Dermis blood vessel endothelial cell (primary cell): ENCODE measurements around the gene STRBP. TPM values are rescaled to one million over a fixed set of nuclear protein-coding genes. Genes with fewer than 3 reads are reported as not detected.
"Not testable (repeated sequence)": the region's sequence is repeated elsewhere in the genome, so short reads cannot be mapped to it uniquely, and the experiment has no call there.

Experiments used
- DNase-seq: peaks from one replicate; pipeline ENCODE4 v3.0.0; 2010
- total RNA-seq: library from RNA; depleted of rRNA; stranded (reverse); fragments of >200 nt; gene quantifications from 2 replicates; pipeline ENCODE4 v1.2.3, GENCODE V29; 2014

The STRBP gene
- total RNA-seq, 1 donor from 2014 or later: 11.4 TPM

DNA sequence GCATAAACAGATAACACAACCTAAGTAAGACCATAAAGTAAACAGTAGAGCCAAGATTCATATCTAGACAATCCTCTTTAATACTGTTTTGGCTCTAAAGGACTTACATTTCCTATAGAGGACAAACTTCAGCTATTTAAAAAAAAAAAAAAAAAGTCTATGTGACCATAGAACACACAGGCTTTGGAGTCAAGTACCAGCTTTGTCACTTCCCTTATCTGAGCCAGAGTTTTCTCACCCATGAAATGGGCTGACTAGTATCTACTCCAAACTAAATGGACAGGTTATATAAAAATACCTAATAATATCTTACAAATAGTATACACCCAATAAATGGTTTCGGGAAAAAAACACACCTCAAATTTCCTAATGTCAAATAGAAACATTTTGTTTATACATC is 81.3 kb downstream of the STRBP start:
- no peak for DNase-seq

- DNase-seq: not testable (repeated sequence)
Observed at GRCh38 chr9:123186029-123186428, 82.4 kb downstream of the STRBP start.

DNA sequence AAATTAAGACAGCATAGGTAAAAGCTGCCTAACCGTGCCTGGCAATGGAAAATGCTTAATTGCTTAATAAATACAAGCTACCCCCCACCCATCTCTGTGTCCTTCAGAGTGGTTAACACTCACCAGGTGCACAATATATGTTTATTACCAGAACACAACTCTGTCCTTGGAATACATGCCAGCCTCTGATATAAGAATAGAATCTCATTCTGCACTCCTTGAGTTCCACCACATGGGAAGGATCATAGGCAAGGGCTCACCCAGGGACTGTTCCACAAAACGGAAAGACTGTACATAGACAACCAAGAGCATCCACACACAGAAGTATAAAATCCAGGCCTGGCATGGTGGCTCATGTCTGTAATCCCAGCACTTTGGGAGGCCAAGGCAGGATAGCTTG is 91.4 kb downstream of the STRBP start:
- no peak for DNase-seq

GRCh38 chr9:123175854-123176629 is 92.3 kb downstream of the STRBP start:
- peak; percentile 27 for DNase-seq

DNA sequence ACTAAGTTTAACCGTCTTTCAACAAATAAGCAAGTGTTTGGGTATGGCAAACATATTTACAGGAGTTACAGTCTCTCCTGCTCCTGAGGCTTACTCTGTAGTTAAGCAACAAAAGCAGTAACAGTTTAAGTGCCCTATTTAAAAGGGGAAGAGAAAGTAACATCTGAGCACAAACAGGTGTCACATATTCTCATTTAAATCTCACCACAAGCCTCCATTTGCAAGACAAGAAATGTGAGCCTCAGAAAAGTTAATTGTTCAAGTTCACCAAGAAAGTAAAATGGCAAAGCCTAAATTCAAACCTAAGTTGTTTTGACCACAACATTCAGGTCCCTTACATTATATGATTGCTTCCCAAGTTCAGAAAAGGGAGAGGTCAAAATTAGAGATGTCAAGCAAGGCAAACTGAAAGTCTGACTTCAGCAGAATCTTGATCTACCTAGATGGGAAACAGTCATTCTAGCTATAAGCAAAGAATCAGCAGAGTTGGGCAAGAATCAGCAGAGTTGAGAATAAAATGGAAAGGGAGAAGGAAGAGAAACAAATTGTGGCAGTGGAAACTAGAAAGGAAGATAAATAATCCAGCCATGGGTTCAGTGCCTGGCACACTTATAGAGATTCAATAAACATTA is 93.4 kb downstream of the STRBP start:
- no peak for DNase-seq

DNA sequence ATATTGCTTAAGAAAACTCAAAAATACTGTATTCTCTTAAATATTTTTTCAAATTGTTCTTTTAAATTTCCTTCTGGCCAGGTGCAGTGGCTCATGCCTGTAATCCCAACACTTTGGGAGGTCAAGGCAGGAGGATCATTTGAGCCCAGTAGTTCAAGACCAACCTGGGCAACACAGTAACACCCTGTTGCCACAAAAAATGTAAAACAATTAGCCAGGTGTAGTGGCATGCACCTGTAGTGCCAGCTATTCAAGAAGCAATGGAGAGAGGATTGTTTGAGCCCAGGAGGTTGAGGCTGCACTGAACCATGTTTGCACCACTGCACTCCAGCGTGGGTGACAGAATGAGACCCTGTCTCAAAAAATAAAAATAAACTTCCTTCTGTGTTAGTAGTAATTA is 94.3 kb downstream of the STRBP start:
- no peak for DNase-seq

- no peak for DNase-seq
Observed at GRCh38 chr9:123169926-123170325, 98.5 kb downstream of the STRBP start.

- DNase-seq: no peak
Observed at GRCh38 chr9:123168586-123168985, 99.8 kb downstream of the STRBP start.

- DNase-seq: no peak
Observed at GRCh38 chr9:123167474-123167873, 100.9 kb downstream of the STRBP start.

DNA sequence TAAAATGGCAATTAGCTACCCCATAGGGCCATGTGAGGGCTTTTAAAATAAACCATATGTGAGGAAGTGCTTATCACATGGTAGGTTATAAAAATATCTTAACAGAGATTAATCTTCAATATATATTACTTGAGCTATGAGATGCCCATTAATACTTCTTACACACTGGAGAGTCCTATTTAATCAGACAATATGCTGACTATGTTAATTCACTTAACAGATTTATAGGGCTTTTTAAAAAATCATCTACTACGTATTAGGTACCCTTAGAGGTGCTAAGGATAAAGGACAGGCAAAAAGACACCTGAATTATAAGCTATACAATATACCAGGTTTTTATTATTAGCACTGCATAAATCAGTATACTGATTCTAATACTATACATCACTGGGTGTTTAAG is 102.6 kb downstream of the STRBP start:
- no peak for DNase-seq

DNA sequence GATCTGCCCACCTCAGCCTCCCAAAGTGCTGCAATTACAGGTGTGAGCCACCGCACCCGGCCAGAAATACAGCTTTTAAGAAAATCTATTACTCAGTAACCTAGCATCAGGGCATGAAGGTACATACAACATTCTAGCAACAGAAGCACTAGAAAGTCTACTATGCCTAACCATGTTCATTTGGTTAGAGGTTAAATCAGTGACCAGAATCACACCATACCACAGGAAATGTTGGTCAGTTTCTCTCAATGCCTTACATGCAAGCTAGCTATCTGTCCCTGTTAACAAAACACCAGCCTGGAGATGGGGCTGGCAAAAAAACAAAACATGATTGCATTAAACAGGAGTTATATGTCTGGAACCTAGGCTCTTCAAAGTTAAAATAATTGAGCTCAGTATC is 104.1 kb downstream of the STRBP start:
- DNase-seq: no peak

DNA sequence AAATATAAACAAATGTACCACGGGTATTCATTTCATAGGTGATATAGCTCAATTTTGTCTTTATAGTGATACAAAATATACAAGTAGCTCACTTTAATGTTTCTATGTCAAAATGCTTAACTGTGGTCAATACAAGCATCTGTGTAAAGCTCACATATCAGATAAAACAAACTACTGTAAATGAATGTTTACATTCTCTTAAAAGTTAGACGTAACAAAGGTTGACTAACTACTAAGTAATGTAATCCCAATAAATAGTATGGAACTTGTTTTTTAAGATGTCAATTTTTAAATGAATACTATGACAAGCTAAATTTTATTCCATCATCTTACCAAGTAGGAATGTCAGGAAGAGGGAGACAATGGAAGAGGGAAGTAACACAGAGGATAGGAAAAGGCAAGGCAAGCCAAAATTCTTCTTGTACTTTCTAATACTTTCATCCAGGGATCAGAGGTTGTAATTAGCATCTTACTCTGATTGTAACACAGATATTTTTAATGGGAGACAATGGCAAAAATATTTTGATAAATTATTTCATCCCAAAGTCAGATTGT is 105.5 kb downstream of the STRBP start:
- peak; percentile 67 for DNase-seq

GRCh38 chr9:123162360-123162759 is 106.0 kb downstream of the STRBP start:
- DNase-seq: no peak

- peak; percentile 50 for DNase-seq
Observed at GRCh38 chr9:123157221-123157620, 111.2 kb downstream of the STRBP start.

DNA sequence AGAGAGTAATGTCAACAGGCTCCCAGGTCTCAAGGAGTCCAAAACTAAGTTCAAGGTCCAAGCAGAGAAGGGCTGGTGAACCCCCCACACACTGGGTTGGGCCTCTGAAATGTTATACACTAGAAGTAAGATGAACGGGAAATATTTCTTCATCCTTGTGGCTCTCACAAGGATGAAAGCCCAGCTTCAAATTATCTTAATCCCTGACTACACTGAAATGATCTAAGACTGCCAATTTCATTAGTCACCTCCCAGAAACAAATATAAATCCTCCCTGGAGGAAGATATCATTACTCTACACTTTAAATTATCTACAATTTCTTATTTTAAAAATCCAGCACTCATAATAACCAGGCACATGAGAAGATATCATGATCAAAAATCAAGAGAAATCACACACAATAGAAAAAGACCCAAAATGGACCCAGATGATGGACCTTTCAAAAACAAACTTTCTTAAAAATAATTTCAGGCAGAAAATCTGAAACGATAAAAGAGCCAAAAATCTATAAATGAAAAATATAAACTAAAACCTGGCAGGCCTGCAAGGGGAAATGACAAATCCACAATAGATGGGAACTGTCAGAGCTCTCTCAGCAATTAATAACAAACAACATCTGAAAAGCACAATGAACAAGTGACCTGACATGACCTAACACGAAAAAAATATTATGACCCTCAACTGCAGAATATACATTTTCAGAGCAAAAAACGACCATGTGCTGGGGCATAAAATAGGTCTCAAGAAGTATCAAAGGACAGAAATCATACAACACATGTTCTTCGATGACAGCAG is 117.5 kb downstream of the STRBP start:
- peak; percentile 83 for DNase-seq

- DNase-seq: no peak
Observed at GRCh38 chr9:123149067-123149466, 119.3 kb downstream of the STRBP start.

GRCh38 chr9:123138163-123138562 is 130.2 kb downstream of the STRBP start:
- no peak for DNase-seq

DNA sequence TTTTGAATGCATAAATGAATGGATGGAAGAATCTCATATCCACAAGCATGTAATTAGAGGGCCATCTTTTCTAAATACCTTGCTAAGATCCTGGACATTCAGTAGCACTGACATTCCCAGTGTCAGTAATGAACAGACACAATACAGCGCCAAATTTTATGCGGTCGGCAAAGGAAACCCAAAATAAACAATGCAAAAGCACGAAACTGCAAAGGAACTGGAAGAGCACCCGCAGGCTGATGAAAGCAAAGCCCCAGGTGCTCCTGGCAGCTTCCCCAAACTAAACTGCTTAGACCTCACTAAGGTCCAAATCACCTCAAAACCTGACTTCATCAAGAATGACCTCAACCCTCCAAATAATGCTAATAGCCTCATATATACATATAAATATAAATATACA is 133.0 kb downstream of the STRBP start:
- no peak for DNase-seq

DNA sequence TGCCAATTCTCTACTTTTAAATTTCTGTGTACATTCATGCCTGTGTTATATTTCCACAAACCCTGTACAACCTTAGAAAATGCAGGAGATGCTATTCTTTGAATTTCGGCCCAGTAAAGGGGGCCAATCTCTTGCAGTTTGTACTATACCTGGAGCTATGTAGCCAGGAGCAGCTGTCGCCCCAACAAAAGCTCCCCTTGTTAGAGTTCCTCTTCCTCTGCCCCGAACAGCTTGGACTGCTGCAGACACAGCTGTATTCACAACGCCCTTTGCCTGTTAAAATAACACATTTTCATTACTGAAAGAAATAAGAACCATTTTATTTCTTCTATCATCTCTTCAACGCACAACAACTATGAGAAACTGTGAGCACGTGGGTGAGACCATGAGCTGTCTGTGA is 135.7 kb downstream of the STRBP start:
- DNase-seq: no peak

- DNase-seq: no peak
Observed at GRCh38 chr9:123131993-123132392, 136.4 kb downstream of the STRBP start.

DNA sequence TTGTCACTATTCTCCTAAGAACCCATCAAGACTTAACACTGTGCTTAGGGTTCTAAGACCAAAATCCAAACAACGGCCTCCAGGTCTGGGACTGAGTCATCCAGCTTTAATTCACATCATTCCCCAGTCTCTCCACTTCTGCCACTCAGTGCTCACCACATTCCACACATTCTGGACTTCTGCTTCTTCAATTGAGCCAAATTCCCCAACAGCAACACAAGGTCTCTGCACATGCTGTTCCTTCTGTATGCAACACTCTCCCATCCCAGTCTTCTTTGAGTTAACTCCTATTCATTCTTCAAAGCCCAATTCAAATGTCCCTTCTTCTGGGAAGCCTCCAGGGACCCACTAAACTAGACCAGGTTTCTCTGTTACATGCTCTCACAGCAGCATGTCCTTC is 137.1 kb downstream of the STRBP start:
- DNase-seq: no peak

GRCh38 chr9:123129423-123129822 is 139.0 kb downstream of the STRBP start:
- DNase-seq: no peak

DNA sequence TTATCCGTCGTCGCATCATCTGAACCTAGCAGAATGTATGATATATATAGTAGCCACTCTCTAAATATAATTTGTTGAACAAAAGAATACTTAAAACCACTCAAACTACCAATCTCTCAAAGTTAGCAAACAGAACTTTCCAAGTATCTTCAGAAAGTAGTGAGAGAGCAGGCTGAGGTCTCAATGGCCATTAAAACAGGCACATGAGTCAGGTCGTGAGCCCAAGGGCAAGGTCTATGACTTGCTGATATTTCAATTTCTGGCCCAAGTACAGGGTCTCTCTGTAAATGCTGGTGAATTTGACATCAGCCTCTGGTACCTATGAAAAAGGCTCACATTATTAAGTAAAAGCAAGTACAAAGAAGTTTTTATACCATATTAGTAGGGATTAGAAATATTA is 139.8 kb downstream of the STRBP start:
- no peak for DNase-seq
